GM23338 (cell line): Measurements from ENCODE around the gene GSG1L. TPM values are rescaled to one million over a fixed set of nuclear protein-coding genes. Genes with fewer than 3 reads are reported as not detected.

Experiments used
- ATAC-seq: fragments of 200-7000 bp; cut with Tn5 transposase; 3 replicates; pipeline ENCODE4 v1.9.1; 2020
- DNase-seq: peaks from one replicate; pipeline ENCODE4 v3.0.0-alpha.2; 2015; ENCODE audit warnings: low spot score
- H2AFZ ChIP-seq: fragments of 200-600 bp; sonication (generic); 2 replicates; pipeline ENCODE4 v1.8.0; 2016; ENCODE audit warnings: antibody characterized with exemption, mild to moderate bottlenecking, moderate library complexity
- H3F3A ChIP-seq: fragments of 200-600 bp; sonication (generic); replicated peaks from 2 replicates; pipeline ENCODE4 v1.8.0; 2017; ENCODE audit warnings: antibody characterized with exemption, mixed run types, low read depth
- H3K27ac ChIP-seq: fragments of 200-600 bp; sonication (generic); 2 replicates; pipeline ENCODE4 v1.6.1; 2016; ENCODE audit warnings: low read depth
- H3K27me3 ChIP-seq: fragments of 200-600 bp; sonication (generic); 2 replicates; pipeline ENCODE4 v1.8.0; 2016; ENCODE audit warnings: mild to moderate bottlenecking, mixed run types, moderate library complexity; ENCODE audit not compliant: insufficient read depth
- H3K36me3 ChIP-seq: fragments of 200-600 bp; sonication (generic); 2 replicates; pipeline ENCODE4 v1.8.0; 2016; ENCODE audit warnings: mild to moderate bottlenecking; ENCODE audit not compliant: insufficient read depth
- H3K4me1 ChIP-seq: fragments of 200-600 bp; sonication (generic); 2 replicates; pipeline ENCODE4 v1.8.0; 2016; ENCODE audit warnings: mild to moderate bottlenecking, moderate library complexity; ENCODE audit not compliant: insufficient read depth
- H3K4me2 ChIP-seq: fragments of 200-600 bp; sonication (generic); 2 replicates; pipeline ENCODE4 v1.7.1; 2017; ENCODE audit warnings: mixed run types
- H3K4me3 ChIP-seq: fragments of 200-600 bp; sonication (generic); 2 replicates; pipeline ENCODE4 v1.6.1; 2016; ENCODE audit warnings: mixed run types
- H3K79me2 ChIP-seq: fragments of 200-600 bp; sonication (generic); replicated peaks from 2 replicates; pipeline ENCODE4 v1.8.0; 2017; ENCODE audit warnings: mild to moderate bottlenecking; ENCODE audit not compliant: insufficient read depth
- H3K9me2 ChIP-seq: fragments of 200-600 bp; sonication (generic); 2 replicates; pipeline ENCODE4 v1.8.0; 2017; ENCODE audit not compliant: insufficient read depth
- H4K20me1 ChIP-seq: fragments of 200-600 bp; sonication (generic); replicated peaks from 2 replicates; pipeline ENCODE4 v1.8.0; 2017; ENCODE audit warnings: mild to moderate bottlenecking; ENCODE audit not compliant: insufficient read depth
- H3K27ac Mint-ChIP-seq: 2 replicates; pipeline ENCODE4 v1.8.0; 2020; ENCODE audit warnings: inconsistent platforms, mild to moderate bottlenecking, moderate library complexity, mixed read lengths
- H3K27me3 Mint-ChIP-seq: 3 replicates; pipeline ENCODE4 v1.8.0; 2022; ENCODE audit warnings: low read depth, mild to moderate bottlenecking, moderate library complexity, mixed read lengths, inconsistent platforms; ENCODE audit not compliant: insufficient read depth, poor library complexity
- H3K36me3 Mint-ChIP-seq: 3 replicates; pipeline ENCODE4 v1.8.0; 2021; ENCODE audit warnings: low read depth, mild to moderate bottlenecking, inconsistent platforms, moderate library complexity, mixed read lengths
- H3K4me1 Mint-ChIP-seq: 3 replicates; pipeline ENCODE4 v1.8.0; 2020; ENCODE audit warnings: mild to moderate bottlenecking, inconsistent platforms, mixed read lengths
- H3K4me3 Mint-ChIP-seq: 3 replicates; pipeline ENCODE4 v1.8.0; 2021; ENCODE audit warnings: moderate library complexity, mild to moderate bottlenecking, inconsistent platforms, mixed read lengths
- H3K9me3 Mint-ChIP-seq: 3 replicates; pipeline ENCODE4 v1.8.0; 2020; ENCODE audit warnings: moderate library complexity, mild to moderate bottlenecking, inconsistent platforms, mixed read lengths
- CREB1 ChIP-seq: fragments of 250-450 bp; sonication (Bioruptor Pico); IDR thresholded peaks from 2 replicates; pipeline ENCODE4 v1.5.0; 2020; ENCODE audit warnings: low read depth, mild to moderate bottlenecking, moderate library complexity
- EZH2phosphoT487 ChIP-seq: fragments of 200-600 bp; sonication (generic); IDR thresholded peaks from one replicate; pipeline ENCODE4 v1.8.1; 2018; ENCODE audit warnings: antibody characterized with exemption; ENCODE audit not compliant: unreplicated experiment
- JUNB ChIP-seq: IDR thresholded peaks from one replicate; pipeline ENCODE4 v1.6.1; 2016; ENCODE audit warnings: antibody characterized with exemption; ENCODE audit not compliant: unreplicated experiment
- NANOG ChIP-seq: IDR thresholded peaks from 2 replicates; pipeline ENCODE4 v1.6.1; 2016; ENCODE audit warnings: antibody characterized with exemption, borderline replicate concordance
- POLR2AphosphoS5 ChIP-seq: IDR thresholded peaks from 2 replicates; pipeline ENCODE4 v1.6.1; 2016; ENCODE audit warnings: antibody characterized with exemption, low read depth
- STAT1 ChIP-seq: IDR thresholded peaks from one replicate; pipeline ENCODE4 v1.6.1; 2016; ENCODE audit warnings: antibody characterized with exemption; ENCODE audit not compliant: unreplicated experiment
- ZNF331 ChIP-seq: fragments of 250-450 bp; sonication (Bioruptor Pico); IDR thresholded peaks from 2 replicates; pipeline ENCODE4 v1.5.0; 2020; ENCODE audit warnings: low read depth, mild to moderate bottlenecking, moderate library complexity
- polyA plus RNA-seq: library from polyadenylated mRNA; unstranded; fragments of >200 nt; fragmentation: Nextera tagmentation; extraction: Ambion mirVana; gene quantifications from 2 replicates; pipeline ENCODE4 v1.2.1, GENCODE V29; 2016
- total RNA-seq: library from RNA; depleted of rRNA; stranded (reverse); fragments of >200 nt; shearing (Covaris generic); gene quantifications from 2 replicates; pipeline ENCODE4 v1.2.3, GENCODE V29; 2014
- TF ChIP-seq, protein P1 (sequence below): IDR thresholded peaks from 2 replicates; pipeline ENCODE4 v1.6.1; 2016; ENCODE audit warnings: antibody characterized with exemption
- TF ChIP-seq, protein P2 (sequence below), 2 experiments: fragments of 200-600 bp in 1 of 2; sonication (generic) in 1 of 2; conservative IDR thresholded peaks; 2 replicates each; pipeline versions ENCODE4 v1.5.1 to v1.6.1; 2016 to 2017; ENCODE audit warnings: antibody characterized with exemption in 2 of 2, low read depth in 2 of 2, mild to moderate bottlenecking in 2 of 2, moderate library complexity in 1 of 2
- TF ChIP-seq, protein P3 (sequence below): fragments of 250-450 bp; sonication (Bioruptor Pico); IDR thresholded peaks from 2 replicates; pipeline ENCODE4 v1.5.0; 2020; ENCODE audit warnings: mild to moderate bottlenecking, moderate library complexity

The GSG1L gene
- total and polyA plus RNA-seq, 2 experiments from 2014 or later, result 0.36 to 0.63 TPM

DNA sequence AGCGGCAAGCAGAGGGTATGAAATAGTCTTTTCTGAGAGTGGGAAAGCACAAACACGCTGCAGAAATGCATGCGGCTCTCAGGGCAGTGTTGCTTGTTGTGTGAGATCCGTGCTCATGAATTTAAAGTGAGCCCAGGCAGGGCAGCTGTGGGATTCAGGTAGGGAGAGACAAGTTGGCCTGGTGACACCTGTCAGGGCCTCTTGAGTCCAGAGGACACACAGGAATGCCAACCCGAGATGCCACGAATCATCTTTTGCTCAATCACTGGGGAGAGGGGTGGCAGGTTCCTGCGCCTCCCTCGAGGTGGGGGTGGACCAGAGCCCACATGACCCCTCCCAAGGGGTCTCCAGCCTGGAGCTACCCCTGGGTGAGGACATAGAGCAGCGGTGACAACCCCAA, 211.9 kb downstream of the GSG1L start (continued):
- TF ChIP-seq, protein P1, sequence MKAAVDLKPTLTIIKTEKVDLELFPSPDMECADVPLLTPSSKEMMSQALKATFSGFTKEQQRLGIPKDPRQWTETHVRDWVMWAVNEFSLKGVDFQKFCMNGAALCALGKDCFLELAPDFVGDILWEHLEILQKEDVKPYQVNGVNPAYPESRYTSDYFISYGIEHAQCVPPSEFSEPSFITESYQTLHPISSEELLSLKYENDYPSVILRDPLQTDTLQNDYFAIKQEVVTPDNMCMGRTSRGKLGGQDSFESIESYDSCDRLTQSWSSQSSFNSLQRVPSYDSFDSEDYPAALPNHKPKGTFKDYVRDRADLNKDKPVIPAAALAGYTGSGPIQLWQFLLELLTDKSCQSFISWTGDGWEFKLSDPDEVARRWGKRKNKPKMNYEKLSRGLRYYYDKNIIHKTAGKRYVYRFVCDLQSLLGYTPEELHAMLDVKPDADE, result no peak
- TF ChIP-seq EZH2phosphoT487 (no peak), ZNF331 (no peak), NANOG (no peak)
- TF ChIP-seq, protein P2, sequence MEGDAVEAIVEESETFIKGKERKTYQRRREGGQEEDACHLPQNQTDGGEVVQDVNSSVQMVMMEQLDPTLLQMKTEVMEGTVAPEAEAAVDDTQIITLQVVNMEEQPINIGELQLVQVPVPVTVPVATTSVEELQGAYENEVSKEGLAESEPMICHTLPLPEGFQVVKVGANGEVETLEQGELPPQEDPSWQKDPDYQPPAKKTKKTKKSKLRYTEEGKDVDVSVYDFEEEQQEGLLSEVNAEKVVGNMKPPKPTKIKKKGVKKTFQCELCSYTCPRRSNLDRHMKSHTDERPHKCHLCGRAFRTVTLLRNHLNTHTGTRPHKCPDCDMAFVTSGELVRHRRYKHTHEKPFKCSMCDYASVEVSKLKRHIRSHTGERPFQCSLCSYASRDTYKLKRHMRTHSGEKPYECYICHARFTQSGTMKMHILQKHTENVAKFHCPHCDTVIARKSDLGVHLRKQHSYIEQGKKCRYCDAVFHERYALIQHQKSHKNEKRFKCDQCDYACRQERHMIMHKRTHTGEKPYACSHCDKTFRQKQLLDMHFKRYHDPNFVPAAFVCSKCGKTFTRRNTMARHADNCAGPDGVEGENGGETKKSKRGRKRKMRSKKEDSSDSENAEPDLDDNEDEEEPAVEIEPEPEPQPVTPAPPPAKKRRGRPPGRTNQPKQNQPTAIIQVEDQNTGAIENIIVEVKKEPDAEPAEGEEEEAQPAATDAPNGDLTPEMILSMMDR (conservative IDR thresholded peaks at IDR 0.05; ENCODE audit: low read depth in 2 of 2), result no peak

DNA sequence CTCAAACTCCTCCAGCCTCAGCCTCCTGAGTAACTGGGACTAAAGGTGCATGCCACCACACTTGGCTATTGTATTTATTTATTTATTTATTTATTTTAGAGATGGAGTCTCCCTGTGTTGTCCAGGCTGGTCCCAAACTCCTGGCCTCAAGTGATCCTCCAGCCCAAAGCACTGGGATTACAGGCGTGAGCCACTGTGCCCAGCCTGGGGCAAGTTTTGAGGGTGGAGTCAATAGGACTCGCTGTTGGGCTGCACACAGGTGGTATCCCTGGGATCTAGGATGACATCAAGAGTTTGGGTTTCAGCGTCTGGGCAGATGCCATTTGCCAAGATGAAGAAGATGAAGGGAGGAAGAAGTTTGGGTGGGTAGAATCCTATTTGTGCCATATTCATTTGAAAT, 213.9 kb downstream of the GSG1L start:
- no peaks in the 10 kb centered on the region for H3F3A ChIP-seq
- H3K36me3 Mint-ChIP-seq, result no peaks in the 10 kb centered on the region; the same call in 2 of the 3 replicates
- H3K79me2 ChIP-seq, result no peaks in the 10 kb centered on the region
- no peak overlapping the region for H2AFZ ChIP-seq
- H3K4me1 Mint-ChIP-seq, result peaks cover 20% of the 10 kb centered on the region
- H3K27ac Mint-ChIP-seq, result no peak overlapping the region
- no peaks in the 10 kb centered on the region for H3K9me2 ChIP-seq
- H3K36me3 ChIP-seq, result no peaks in the 10 kb centered on the region
- H3K27ac ChIP-seq, result no peak overlapping the region
- H3K4me3 ChIP-seq, result no peak overlapping the region
- peaks cover 5% of the 10 kb centered on the region; the same call in 1 of the 3 replicates for H3K9me3 Mint-ChIP-seq
- no peak overlapping the region for H3K4me3 Mint-ChIP-seq
- no peak for ATAC-seq
- no peaks in the 10 kb centered on the region for H3K27me3 ChIP-seq
- peaks cover 9% of the 10 kb centered on the region; the same call in 1 of the 2 replicates for H3K4me1 ChIP-seq
- peaks cover 14% of the 10 kb centered on the region for H3K27me3 Mint-ChIP-seq
- TF ChIP-seq ZNF331 (no peak), EZH2phosphoT487 (no peak), JUNB (no peak), CREB1 (CRISPR knock-in tag) (no peak), POLR2AphosphoS5 (no peak), STAT1 (no peak)
- TF ChIP-seq, protein P3, sequence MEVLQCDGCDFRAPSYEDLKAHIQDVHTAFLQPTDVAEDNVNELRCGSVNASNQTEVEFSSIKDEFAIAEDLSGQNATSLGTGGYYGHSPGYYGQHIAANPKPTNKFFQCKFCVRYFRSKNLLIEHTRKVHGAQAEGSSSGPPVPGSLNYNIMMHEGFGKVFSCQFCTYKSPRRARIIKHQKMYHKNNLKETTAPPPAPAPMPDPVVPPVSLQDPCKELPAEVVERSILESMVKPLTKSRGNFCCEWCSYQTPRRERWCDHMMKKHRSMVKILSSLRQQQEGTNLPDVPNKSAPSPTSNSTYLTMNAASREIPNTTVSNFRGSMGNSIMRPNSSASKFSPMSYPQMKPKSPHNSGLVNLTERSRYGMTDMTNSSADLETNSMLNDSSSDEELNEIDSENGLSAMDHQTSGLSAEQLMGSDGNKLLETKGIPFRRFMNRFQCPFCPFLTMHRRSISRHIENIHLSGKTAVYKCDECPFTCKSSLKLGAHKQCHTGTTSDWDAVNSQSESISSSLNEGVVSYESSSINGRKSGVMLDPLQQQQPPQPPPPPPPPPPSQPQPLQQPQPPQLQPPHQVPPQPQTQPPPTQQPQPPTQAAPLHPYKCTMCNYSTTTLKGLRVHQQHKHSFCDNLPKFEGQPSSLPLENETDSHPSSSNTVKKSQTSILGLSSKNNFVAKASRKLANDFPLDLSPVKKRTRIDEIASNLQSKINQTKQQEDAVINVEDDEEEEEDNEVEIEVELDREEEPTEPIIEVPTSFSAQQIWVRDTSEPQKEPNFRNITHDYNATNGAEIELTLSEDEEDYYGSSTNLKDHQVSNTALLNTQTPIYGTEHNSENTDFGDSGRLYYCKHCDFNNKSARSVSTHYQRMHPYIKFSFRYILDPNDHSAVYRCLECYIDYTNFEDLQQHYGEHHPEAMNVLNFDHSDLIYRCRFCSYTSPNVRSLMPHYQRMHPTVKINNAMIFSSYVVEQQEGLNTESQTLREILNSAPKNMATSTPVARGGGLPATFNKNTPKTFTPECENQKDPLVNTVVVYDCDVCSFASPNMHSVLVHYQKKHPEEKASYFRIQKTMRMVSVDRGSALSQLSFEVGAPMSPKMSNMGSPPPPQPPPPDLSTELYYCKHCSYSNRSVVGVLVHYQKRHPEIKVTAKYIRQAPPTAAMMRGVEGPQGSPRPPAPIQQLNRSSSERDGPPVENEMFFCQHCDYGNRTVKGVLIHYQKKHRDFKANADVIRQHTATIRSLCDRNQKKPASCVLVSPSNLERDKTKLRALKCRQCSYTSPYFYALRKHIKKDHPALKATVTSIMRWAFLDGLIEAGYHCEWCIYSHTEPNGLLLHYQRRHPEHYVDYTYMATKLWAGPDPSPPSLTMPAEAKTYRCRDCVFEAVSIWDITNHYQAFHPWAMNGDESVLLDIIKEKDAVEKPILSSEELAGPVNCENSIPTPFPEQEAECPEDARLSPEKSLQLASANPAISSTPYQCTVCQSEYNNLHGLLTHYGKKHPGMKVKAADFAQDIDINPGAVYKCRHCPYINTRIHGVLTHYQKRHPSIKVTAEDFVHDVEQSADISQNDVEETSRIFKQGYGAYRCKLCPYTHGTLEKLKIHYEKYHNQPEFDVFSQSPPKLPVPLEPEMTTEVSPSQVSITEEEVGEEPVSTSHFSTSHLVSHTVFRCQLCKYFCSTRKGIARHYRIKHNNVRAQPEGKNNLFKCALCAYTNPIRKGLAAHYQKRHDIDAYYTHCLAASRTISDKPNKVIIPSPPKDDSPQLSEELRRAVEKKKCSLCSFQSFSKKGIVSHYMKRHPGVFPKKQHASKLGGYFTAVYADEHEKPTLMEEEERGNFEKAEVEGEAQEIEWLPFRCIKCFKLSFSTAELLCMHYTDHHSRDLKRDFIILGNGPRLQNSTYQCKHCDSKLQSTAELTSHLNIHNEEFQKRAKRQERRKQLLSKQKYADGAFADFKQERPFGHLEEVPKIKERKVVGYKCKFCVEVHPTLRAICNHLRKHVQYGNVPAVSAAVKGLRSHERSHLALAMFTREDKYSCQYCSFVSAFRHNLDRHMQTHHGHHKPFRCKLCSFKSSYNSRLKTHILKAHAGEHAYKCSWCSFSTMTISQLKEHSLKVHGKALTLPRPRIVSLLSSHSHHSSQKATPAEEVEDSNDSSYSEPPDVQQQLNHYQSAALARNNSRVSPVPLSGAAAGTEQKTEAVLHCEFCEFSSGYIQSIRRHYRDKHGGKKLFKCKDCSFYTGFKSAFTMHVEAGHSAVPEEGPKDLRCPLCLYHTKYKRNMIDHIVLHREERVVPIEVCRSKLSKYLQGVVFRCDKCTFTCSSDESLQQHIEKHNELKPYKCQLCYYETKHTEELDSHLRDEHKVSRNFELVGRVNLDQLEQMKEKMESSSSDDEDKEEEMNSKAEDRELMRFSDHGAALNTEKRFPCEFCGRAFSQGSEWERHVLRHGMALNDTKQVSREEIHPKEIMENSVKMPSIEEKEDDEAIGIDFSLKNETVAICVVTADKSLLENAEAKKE (CRISPR knock-in tag), result no peak
- TF ChIP-seq, protein P2 (conservative IDR thresholded peaks at IDR 0.05; ENCODE audit: low read depth in 2 of 2), result no peak
- DNase-seq, result no peak
- no peak overlapping the region for H3K4me2 ChIP-seq
- no peaks in the 10 kb centered on the region; the same call in 1 of the 2 replicates for H4K20me1 ChIP-seq
